ENCODE results near the gene MAML1.
"Not testable (repeated sequence)": the region's sequence is repeated elsewhere in the genome, so short reads cannot be mapped to it uniquely, and the experiment has no call there.

The MAML1 gene

DNA sequence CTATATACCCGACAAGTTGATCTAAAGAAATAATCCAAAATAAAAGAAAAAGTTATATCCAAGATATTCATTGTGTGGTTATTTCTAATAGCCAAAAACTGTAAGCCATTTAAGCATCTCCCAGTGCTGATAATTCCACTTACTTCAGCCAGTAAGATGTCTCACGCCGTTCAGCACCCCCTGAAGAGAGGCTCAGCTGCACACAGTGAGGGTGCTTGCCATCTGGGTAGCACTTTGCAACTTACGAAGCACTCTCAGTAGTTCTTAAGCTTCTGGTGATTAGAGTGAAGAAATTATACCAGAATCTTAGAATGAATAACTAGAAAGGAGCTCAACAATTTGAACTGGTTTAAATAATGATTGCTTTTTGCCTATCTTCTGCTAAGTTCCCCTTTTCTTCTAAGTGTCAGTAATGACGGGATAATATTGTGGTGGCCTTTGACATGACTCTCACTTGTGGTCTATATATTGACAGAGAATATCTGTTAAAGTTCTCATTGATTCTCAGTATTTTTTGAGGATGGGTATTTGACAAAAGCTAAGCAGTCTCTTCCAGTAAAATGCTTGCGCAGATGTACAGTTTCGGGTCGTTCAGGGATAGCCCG, 35.0 kb downstream of the MAML1 start:
- no peak for DNase-seq

- DNase-seq: peak; percentile 18
Measured at GRCh38 chr5:179768326-179769085, 35.9 kb downstream of the MAML1 start.

- no peak for DNase-seq
Measured at GRCh38 chr5:179769271-179769670, 36.6 kb downstream of the MAML1 start.

DNA sequence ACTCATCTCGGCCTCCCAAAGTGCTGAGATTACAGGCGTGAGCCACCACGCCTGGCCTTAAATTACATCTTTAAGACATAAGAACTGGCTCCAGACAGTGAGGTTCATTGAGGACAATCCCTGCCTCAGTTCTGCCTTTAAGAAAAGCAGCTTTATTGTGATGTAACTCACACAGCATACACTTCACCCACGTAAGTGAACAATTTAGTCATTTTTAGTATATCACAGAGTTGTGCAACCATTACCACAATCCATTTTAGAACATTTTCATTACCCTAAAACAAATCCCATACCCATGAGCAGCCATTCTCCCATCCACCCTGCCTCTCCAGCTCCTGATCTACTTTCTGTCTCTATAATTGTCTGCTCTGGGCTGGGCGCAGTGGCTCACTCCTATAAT, 37.2 kb downstream of the MAML1 start:
- DNase-seq: no peak

DNA sequence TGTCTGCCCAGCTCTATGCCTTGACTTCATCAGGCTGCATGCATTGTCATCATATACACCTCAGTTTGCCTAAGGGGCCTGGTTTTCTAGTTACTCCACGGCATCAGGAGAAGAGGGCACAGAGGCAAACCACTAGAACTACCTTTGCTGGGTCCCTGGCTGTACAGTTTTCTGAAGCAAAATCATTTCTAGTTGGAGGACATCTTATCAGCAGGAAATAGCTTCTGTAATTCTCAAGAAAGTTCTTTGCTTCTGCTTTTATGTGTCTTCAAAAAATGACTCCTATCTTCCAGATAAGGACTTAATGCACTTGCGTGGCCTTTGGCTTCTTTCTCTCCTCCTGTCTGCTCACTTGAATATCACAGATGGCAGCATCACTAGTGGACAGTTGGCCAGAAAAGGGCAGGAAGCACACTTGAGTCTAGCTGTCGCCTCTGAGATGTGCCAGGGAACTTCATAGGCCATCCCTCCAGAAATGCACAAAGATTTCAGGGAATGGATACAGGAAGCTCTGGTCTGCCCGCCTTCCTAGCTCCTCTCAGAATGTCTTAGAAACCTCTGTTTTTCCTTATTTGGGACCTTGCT, 38.8 kb downstream of the MAML1 start:
- DNase-seq: no peak

DNA sequence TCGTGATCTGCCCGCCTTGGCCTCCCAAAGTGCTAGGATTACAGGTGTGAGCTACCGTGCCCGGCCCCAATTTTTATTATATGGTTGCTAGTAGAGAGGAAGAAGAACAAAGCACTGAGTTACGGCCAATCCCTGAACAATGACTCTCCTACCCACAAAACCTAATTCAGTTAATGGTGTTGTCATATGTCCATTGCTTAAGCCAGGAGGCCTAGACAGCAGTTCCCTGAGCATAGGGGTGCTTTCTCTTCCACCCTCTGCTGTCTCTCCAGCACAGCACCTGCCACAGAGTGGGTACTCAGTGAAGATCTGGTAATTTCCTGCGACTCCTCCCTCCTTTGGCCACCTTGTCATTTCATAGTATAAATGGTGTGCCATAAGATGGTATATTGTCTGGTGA, 39.7 kb downstream of the MAML1 start:
- DNase-seq: no peak

- DNase-seq: no peak
Measured at GRCh38 chr5:179773686-179774040, 41.0 kb downstream of the MAML1 start.

DNA sequence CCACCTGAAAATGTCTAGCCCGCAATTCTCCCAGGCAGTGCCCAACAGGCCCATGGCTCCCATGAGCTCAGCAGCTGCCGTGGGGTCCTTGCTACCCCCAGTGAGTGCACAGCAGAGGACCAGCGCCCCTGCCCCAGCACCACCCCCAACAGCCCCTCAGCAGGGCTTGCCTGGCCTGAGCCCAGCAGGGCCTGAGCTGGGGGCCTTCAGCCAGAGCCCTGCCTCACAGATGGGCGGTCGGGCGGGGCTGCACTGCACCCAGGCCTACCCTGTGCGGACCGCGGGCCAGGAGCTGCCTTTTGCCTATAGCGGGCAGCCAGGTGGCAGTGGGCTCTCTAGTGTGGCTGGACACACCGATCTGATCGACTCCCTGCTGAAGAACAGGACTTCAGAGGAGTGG, 41.8 kb downstream of the MAML1 start:
- no peak for DNase-seq

GRCh38 chr5:179776411-179776938, 43.9 kb downstream of the MAML1 start:
- DNase-seq: no peak

GRCh38 chr5:179777456-179777855, 44.8 kb downstream of the MAML1 start:
- DNase-seq: no peak

GRCh38 chr5:179777909-179778308, 45.3 kb downstream of the MAML1 start:
- no peak for DNase-seq

DNA sequence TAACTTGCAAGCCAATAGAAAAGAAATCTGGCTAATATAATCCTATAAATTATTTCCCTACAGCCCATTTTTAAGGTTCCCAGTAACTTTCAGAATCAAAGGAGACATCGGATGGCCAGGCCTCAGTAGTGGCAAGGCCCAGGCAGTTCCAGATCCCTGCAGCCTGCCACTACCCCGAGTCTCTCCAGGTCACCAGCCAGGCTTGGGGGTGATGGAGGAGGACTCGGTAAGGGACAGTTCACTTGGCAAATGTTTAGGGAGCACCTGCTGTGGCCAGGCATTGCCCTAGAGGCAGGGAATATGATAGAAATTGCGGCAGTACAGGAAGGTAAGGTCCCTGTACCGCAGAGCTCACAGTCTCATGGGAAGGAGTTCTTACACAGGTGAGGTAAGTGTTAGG, 46.0 kb downstream of the MAML1 start:
- DNase-seq: no peak

- DNase-seq: no peak
Measured at GRCh38 chr5:179779826-179780225, 47.2 kb downstream of the MAML1 start.

DNA sequence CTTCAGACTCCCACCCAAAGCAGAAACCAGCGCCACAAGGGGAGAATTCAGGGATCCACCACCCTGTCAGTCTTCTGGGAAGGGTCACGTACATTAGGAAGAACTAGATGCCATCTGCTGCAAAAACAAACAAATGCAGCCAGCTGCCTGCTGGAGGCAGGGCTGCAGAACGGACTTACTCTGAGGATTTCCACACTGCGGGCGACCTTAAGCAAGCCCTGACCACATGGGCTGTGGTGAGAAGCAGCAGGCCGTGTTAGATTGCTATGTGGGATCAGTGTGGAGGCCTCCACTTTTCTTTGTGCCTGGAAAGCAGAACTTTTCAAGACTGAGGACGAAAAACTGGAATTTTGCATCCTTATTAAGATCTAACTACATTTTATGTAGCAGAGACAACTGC, 47.7 kb downstream of the MAML1 start:
- no peak for DNase-seq

- DNase-seq: no peak
Measured at GRCh38 chr5:179781846-179782245, 49.2 kb downstream of the MAML1 start.

DNA sequence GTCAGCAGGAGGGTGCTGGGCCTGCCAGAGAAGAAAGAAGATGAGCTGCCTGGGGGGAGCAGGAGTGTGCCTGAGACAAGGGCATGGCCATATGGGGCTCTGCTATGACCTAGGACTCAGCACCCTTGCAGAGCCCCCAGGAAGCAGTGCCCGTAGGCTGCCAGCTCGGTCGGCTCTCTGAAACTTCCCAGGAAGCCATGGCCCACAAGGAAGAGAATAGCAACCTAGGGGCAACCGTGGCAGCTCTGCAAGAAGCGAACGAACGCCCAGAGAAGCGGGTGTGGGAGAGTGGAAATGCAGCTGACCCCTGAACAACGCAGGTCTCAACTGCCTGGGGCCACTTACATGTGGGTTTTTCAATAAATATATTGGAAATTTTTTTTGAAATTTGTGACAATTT, 50.5 kb downstream of the MAML1 start:
- DNase-seq: no peak

GRCh38 chr5:179786861-179787260, 54.2 kb downstream of the MAML1 start:
- no peak for DNase-seq

DNA sequence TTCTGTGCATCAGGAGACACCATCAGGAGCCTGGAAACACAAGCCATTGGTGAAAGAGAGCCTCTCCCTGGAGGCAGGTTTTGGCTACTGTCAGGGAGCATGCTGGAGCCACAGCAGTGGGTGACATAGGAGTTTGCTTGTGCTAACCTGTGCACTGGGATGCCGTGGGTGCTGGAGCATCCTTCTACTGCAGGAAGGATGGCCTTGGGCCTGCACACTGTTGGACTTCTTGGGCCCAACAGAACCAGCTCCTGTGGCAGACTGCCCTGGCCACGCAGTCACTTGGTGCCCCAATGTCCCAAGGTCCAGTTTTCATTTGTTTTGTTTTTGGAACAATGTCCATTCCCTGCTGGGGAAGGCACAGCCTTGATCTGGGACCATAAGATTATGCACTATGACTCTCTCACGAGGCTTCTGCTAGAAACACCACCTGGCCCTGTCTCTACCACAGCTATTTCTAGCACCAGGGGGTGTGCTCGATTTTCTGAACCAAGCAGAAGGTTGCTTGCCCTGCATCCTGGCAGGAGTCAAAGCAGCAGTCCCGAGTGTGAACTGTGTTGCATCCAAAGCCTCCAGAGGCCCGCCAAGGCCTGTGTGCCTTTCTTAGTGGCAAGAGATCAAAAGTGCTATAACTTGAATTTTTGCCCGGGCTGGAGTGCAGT, 55.7 kb downstream of the MAML1 start:
- DNase-seq: no peak

DNA sequence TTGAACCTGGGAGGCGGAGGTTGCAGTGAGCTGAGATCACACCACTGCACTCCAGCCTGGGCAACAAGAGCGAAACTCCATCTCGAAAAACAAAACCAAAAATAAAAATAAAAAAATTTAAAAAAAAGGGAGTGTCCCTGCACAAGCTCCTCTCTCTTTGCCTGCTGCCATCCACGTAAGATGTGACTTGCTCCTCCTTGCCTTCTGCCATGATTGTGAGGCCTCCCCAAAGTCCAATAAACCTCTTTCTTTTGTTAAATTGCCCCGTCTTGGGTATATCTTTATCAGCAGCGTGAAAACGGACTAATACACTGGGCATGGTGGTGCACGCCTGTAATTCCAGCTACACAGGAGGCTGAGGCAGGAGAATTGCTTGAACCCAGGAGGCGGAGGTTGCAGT, 56.7 kb downstream of the MAML1 start:
- not testable (repeated sequence) for DNase-seq

DNA sequence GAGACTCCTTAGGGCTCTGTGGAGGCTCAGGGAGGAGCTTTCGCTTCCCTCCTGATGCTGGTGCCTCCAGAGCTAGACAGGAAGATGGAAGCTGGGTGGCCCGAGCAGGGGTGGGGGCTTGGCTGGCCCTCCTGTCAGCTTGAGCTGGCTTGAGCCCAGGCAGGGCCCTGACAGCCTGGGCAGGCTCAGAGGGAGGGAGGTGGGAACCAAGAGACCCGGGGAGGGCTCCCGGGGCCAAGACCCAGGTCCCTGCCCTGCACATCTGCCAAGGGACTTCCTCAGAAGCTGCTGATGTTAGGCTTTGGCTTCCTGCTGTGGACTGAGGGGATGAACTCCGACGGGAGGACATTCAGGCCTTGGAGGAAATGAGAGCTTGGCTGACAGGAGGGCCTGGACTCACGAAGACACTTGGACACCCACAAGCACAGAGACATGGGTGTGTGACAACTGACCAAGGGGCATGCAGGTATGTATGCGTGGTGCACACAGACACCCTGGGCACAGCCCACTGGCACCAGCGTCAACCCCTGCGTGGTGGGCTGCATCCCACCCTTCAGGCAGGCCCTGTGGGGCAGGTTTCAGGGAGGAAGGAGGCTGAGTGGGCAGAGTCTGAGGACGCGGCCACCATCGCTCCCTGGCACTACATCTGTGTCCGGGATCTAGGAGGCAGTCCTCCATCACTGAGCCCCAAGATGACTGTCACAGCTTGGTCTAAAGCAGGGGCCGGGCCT, 59.4 kb downstream of the MAML1 start:
- DNase-seq: no peak

- DNase-seq: no peak
Measured at GRCh38 chr5:179792612-179793467, 60.2 kb downstream of the MAML1 start.
